Measurements from ENCODE around the gene TMEM125.

DNA sequence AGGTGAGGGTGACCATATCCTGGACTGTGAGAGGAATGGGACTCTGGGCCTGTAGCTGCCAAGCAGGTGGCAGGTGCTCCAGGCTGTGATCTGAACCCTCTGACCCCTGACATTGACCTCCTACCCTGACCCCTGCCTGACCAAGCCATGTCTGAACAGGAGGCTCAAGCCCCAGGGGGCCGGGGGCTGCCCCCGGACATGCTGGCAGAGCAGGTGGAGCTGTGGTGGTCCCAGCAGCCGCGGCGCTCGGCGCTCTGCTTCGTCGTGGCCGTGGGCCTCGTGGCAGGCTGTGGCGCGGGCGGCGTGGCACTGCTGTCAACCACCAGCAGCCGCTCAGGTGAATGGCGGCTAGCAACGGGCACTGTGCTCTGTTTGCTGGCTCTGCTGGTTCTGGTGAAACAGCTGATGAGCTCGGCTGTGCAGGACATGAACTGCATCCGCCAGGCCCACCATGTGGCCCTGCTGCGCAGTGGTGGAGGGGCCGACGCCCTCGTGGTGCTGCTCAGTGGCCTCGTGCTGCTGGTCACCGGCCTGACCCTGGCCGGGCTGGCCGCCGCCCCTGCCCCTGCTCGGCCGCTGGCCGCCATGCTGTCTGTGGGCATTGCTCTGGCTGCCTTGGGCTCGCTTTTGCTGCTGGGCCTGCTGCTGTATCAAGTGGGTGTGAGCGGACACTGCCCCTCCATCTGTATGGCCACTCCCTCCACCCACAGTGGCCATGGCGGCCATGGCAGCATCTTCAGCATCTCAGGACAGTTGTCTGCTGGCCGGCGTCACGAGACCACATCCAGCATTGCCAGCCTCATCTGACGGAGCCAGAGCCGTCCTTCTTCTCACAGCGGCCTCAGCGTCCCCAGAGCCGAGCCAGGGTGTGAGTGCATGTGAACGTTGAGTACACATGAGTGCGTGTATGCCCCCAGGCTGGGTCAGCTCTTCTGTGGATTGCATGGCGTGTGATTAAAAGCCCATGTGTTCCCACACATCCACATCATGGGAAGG is 3.1 kb downstream of the TMEM125 start:
- TF ChIP-seq, protein P1, sequence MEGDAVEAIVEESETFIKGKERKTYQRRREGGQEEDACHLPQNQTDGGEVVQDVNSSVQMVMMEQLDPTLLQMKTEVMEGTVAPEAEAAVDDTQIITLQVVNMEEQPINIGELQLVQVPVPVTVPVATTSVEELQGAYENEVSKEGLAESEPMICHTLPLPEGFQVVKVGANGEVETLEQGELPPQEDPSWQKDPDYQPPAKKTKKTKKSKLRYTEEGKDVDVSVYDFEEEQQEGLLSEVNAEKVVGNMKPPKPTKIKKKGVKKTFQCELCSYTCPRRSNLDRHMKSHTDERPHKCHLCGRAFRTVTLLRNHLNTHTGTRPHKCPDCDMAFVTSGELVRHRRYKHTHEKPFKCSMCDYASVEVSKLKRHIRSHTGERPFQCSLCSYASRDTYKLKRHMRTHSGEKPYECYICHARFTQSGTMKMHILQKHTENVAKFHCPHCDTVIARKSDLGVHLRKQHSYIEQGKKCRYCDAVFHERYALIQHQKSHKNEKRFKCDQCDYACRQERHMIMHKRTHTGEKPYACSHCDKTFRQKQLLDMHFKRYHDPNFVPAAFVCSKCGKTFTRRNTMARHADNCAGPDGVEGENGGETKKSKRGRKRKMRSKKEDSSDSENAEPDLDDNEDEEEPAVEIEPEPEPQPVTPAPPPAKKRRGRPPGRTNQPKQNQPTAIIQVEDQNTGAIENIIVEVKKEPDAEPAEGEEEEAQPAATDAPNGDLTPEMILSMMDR (IDR thresholded peaks at IDR 0.05; ENCODE audit: poor library complexity), result no peak
- no peak for TF ChIP-seq EZH2phosphoT487 (IDR thresholded peaks at IDR 0.05; ENCODE audit: low read depth, severe bottlenecking, unreplicated experiment)

All from hepatocyte (in vitro differentiated cells).